Adrenal gland (tissue), 5 donors: Measurements from ENCODE around the gene PTGER3.

Experiments
- POLR2A ChIP-seq, 2 donors: fragments of 450-650 bp; IDR thresholded peaks; one replicate each; pipeline ENCODE4 v1.6.1; 2017; ENCODE audit warnings: antibody characterized with exemption in 2 of 2, mild to moderate bottlenecking in 2 of 2, moderate library complexity in 1 of 2
- TF ChIP-seq, protein P1 (sequence below), 6 experiments: fragments of 450-650 bp in 4 of 6; fragments of 200-600 bp in 2 of 6; sonication (generic) in 1 of 6; IDR thresholded peaks; 1 replicate in 5 of 6; 2 replicates in 1 of 6; pipeline versions ENCODE4 v1.5.1 to v1.8.0; 2016 to 2021; ENCODE audit warnings: antibody characterized with exemption in 6 of 6, mild to moderate bottlenecking in 2 of 6, moderate library complexity in 1 of 6
- donor health status: DM: no; HTN: no; CAD: no.

DNA sequence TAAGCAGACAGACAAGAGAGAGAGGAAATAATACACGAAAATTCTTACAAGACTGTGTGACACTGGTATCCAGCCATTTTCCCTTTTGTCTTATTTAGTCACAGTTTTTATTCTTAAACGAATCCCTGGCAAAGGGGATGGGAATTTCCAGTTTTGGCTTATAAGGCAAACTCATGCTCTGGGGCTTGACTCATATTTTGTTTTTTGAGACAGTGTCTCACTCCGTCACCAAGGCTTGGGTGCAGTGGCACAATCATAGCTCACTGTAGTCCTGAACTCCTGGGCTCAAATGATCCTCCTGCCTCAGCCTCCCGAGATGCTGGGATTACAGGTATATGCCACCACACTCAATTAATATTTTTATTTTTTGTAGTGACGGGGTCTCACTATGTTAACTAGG is 31.9 kb downstream of the PTGER3 start:
- TF ChIP-seq POLR2A (IDR thresholded peaks at IDR 0.05), result no peak
- TF ChIP-seq, protein P1, sequence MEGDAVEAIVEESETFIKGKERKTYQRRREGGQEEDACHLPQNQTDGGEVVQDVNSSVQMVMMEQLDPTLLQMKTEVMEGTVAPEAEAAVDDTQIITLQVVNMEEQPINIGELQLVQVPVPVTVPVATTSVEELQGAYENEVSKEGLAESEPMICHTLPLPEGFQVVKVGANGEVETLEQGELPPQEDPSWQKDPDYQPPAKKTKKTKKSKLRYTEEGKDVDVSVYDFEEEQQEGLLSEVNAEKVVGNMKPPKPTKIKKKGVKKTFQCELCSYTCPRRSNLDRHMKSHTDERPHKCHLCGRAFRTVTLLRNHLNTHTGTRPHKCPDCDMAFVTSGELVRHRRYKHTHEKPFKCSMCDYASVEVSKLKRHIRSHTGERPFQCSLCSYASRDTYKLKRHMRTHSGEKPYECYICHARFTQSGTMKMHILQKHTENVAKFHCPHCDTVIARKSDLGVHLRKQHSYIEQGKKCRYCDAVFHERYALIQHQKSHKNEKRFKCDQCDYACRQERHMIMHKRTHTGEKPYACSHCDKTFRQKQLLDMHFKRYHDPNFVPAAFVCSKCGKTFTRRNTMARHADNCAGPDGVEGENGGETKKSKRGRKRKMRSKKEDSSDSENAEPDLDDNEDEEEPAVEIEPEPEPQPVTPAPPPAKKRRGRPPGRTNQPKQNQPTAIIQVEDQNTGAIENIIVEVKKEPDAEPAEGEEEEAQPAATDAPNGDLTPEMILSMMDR (IDR thresholded peaks at IDR 0.05), result no peak
